H1 (cell line): Measurements from ENCODE around the gene RGS7BP. TPM values are rescaled to one million over a fixed set of nuclear protein-coding genes. Genes with fewer than 3 reads are reported as not detected.

Experiments
- CTCF ChIA-PET: fragments of 300-600 bp; sonication (Branson Sonifier 250); formaldehyde crosslinking; loops from one replicate; lab custom pipeline; 2021; ENCODE audit not compliant: partially characterized antibody; lab: Charles Lee
- POLR2A ChIA-PET: fragments of 300-600 bp; sonication (Branson Sonifier 250); formaldehyde crosslinking; loops from one replicate; lab custom pipeline; 2021; ENCODE audit warnings: inconsistent platforms; ENCODE audit not compliant: partially characterized antibody; lab: Charles Lee
- DNase-seq, 2 experiments: peaks; one replicate each; pipeline versions ENCODE4 v3.0.0 to v3.0.0-alpha.2; 2010 to 2022; ENCODE audit warnings: low spot score in 2 of 2, low read depth in 1 of 2, mixed read lengths in 1 of 2
- FAIRE-seq: peaks from 2 replicates; lab custom pipeline; 2011; peaks lifted over from hg19 to GRCh38; lab: Jason Lieb, UNC
- H2AFZ ChIP-seq: 2 replicates; pipeline ENCODE4 v1.8.1; 2012; ENCODE audit warnings: low read length, inconsistent platforms
- H2AK5ac ChIP-seq: 2 replicates; pipeline ENCODE4 v1.6.1; 2013; ENCODE audit warnings: low read depth, low read length
- H2BK120ac ChIP-seq: replicated peaks from 2 replicates; pipeline ENCODE3; 2013; ENCODE audit warnings: low read depth, low read length, inconsistent platforms
- H2BK12ac ChIP-seq: 2 replicates; pipeline ENCODE4 v1.6.1; 2013; ENCODE audit warnings: low read depth, low read length
- H2BK15ac ChIP-seq: 2 replicates; pipeline ENCODE4 v1.6.1; 2013; ENCODE audit warnings: low read length
- H2BK20ac ChIP-seq: 2 replicates; pipeline ENCODE4 v1.6.1; 2013; ENCODE audit warnings: low read length
- H2BK5ac ChIP-seq: 2 replicates; pipeline ENCODE4 v1.6.1; 2013; ENCODE audit warnings: low read depth, low read length
- H3K14ac ChIP-seq: 2 replicates; pipeline ENCODE4 v1.6.1; 2013; ENCODE audit warnings: inconsistent platforms; ENCODE audit not compliant: insufficient read length
- H3K18ac ChIP-seq: 2 replicates; pipeline ENCODE4 v1.6.1; 2013; ENCODE audit warnings: low read length; ENCODE audit errors: extremely low read depth
- H3K23ac ChIP-seq: 2 replicates; pipeline ENCODE4 v1.6.1; 2013; ENCODE audit warnings: inconsistent platforms; ENCODE audit not compliant: insufficient read length
- H3K23me2 ChIP-seq: 2 replicates; pipeline ENCODE4 v1.6.1; 2013; ENCODE audit warnings: low read depth, low read length
- H3K27ac ChIP-seq: 2 replicates; pipeline ENCODE4 v1.6.1; 2011; ENCODE audit warnings: low read depth, low read length, inconsistent platforms
- H3K27me3 ChIP-seq, 4 experiments: replicated peaks in 1 of 4; 1 replicate in 1 of 4; 2 replicates in 3 of 4; pipeline versions ENCODE4 v1.6.1 to v1.8.1; 2011 to 2013; ENCODE audit warnings: low read length in 3 of 4, mild to moderate bottlenecking in 3 of 4, inconsistent platforms in 2 of 4, mixed read lengths in 2 of 4, moderate library complexity in 1 of 4; ENCODE audit not compliant: control insufficient read depth in 3 of 4, insufficient read depth in 3 of 4; ENCODE audit errors: extremely low read depth in 1 of 4
- H3K36me3 ChIP-seq, 4 experiments: 2 replicates each; pipeline versions ENCODE4 v1.6.1 to v1.8.1; 2011 to 2013; ENCODE audit warnings: mild to moderate bottlenecking in 4 of 4, low read length in 3 of 4, moderate library complexity in 2 of 4, control low read depth in 1 of 4, inconsistent platforms in 1 of 4; ENCODE audit not compliant: insufficient read depth in 4 of 4, control insufficient read depth in 2 of 4
- H3K4ac ChIP-seq: replicated peaks from 2 replicates; pipeline ENCODE3; 2013; ENCODE audit warnings: low read length, low read depth, mixed read lengths, inconsistent platforms; ENCODE audit not compliant: insufficient read length
- H3K4me1 ChIP-seq, 4 experiments: replicated peaks in 1 of 4; 1 replicate in 1 of 4; 2 replicates in 3 of 4; pipeline versions ENCODE4 v1.6.1 to v1.8.1; 2011 to 2013; ENCODE audit warnings: low read length in 3 of 4, inconsistent platforms in 2 of 4, mixed read lengths in 1 of 4; ENCODE audit not compliant: insufficient read depth in 4 of 4, control insufficient read depth in 3 of 4
- H3K4me2 ChIP-seq, 2 experiments: 2 replicates each; pipeline versions ENCODE4 v1.6.1 to v1.8.1; 2011 to 2013; ENCODE audit warnings: low read depth in 2 of 2, low read length in 2 of 2, control low read depth in 1 of 2, inconsistent platforms in 1 of 2, mild to moderate bottlenecking in 1 of 2; ENCODE audit not compliant: insufficient read depth in 1 of 2
- H3K4me3 ChIP-seq, 4 experiments: fragments of 200-600, 300-600 bp in 1 of 4; sonication (generic), shearing (Covaris generic), sonication (Bioruptor Twin) in 1 of 4; 2 replicates each; pipeline versions ENCODE4 v1.5.1 to v1.8.1; 2011 to 2016; ENCODE audit warnings: low read length in 4 of 4, low read depth in 3 of 4, control low read depth in 2 of 4, inconsistent platforms in 2 of 4, mild to moderate bottlenecking in 2 of 4, mixed read lengths in 1 of 4, moderate library complexity in 1 of 4; ENCODE audit not compliant: insufficient read depth in 2 of 4; ENCODE audit errors: extremely low read depth in 1 of 4
- H3K56ac ChIP-seq: replicated peaks from 2 replicates; pipeline ENCODE3; 2013; ENCODE audit warnings: low read depth, mild to moderate bottlenecking, mixed read lengths, low read length, inconsistent platforms; ENCODE audit not compliant: insufficient read length
- H3K79me1 ChIP-seq: 2 replicates; pipeline ENCODE4 v1.6.1; 2013; ENCODE audit warnings: low read depth, low read length, control low read depth
- H3K79me2 ChIP-seq, 2 experiments: 2 replicates each; pipeline versions ENCODE4 v1.6.1 to v1.8.1; 2012 to 2013; ENCODE audit warnings: low read length in 2 of 2, mild to moderate bottlenecking in 2 of 2, inconsistent platforms in 1 of 2; ENCODE audit not compliant: insufficient read depth in 2 of 2, control insufficient read depth in 1 of 2
- H3K9ac ChIP-seq, 4 experiments: replicated peaks in 1 of 4; 1 replicate in 1 of 4; 2 replicates in 3 of 4; pipeline versions ENCODE4 v1.6.1 to v1.8.1; 2011 to 2013; ENCODE audit warnings: low read depth in 3 of 4, low read length in 3 of 4, control low read depth in 2 of 4, mild to moderate bottlenecking in 2 of 4, moderate library complexity in 2 of 4, inconsistent platforms in 1 of 4; ENCODE audit errors: extremely low read depth in 1 of 4
- H3K9me3 ChIP-seq, 2 experiments: 2 replicates each; pipeline versions ENCODE4 v1.6.1 to v1.8.1; 2012 to 2013; ENCODE audit warnings: mild to moderate bottlenecking in 2 of 2, moderate library complexity in 2 of 2, control low read depth in 1 of 2, inconsistent platforms in 1 of 2, low read depth in 1 of 2, low read length in 1 of 2, mixed read lengths in 1 of 2; ENCODE audit not compliant: insufficient read depth in 2 of 2
- H4K20me1 ChIP-seq, 2 experiments: replicated peaks in 1 of 2; 2 replicates each; pipeline versions ENCODE3 to v1.8.1; 2011 to 2013; ENCODE audit warnings: inconsistent platforms in 2 of 2, low read length in 2 of 2, mild to moderate bottlenecking in 1 of 2; ENCODE audit not compliant: insufficient read depth in 2 of 2, control insufficient read depth in 1 of 2
- H4K5ac ChIP-seq: 2 replicates; pipeline ENCODE4 v1.6.1; 2013; ENCODE audit warnings: low read length, low read depth, mixed read lengths, inconsistent platforms; ENCODE audit not compliant: insufficient read length
- H4K8ac ChIP-seq: 2 replicates; pipeline ENCODE4 v1.8.0; 2013; ENCODE audit warnings: mild to moderate bottlenecking, moderate library complexity, low read length, inconsistent platforms; ENCODE audit not compliant: insufficient read depth; ENCODE audit errors: extremely low read depth
- H4K91ac ChIP-seq: replicated peaks from 2 replicates; pipeline ENCODE3; 2013; ENCODE audit warnings: low read length, mixed read lengths, inconsistent platforms; ENCODE audit not compliant: insufficient read length
- EZH2 ChIP-seq: fragments of 200-600 bp; sonication (generic); IDR thresholded peaks from 2 replicates; pipeline ENCODE4 v1.7.1; 2012; ENCODE audit warnings: low read depth, mild to moderate bottlenecking, moderate library complexity, low read length, inconsistent platforms; ENCODE audit not compliant: severe bottlenecking
- FOSL1 ChIP-seq: IDR thresholded peaks from 2 replicates; pipeline ENCODE4 v1.6.1; 2011; ENCODE audit warnings: mild to moderate bottlenecking, low read depth, low read length, moderate library complexity; ENCODE audit not compliant: insufficient read depth
- POLR2A ChIP-seq, 2 experiments: IDR thresholded peaks; 1 replicate in 1 of 2; 2 replicates in 1 of 2; pipeline ENCODE4 v1.6.1; 2011; ENCODE audit warnings: low read depth in 2 of 2, low read length in 2 of 2, mild to moderate bottlenecking in 2 of 2; ENCODE audit errors: control extremely low read depth in 1 of 2
- RFX5 ChIP-seq: IDR thresholded peaks from 2 replicates; pipeline ENCODE4 v1.6.1; 2011; ENCODE audit warnings: low read depth, low read length, improper control_type of control experiment, borderline replicate concordance
- TBP ChIP-seq: IDR thresholded peaks from 2 replicates; pipeline ENCODE4 v1.6.1; 2011; ENCODE audit warnings: low read depth, low read length, improper control_type of control experiment
- ZNF274 ChIP-seq: IDR thresholded peaks from 2 replicates; pipeline ENCODE4 v1.7.0; 2012; ENCODE audit warnings: low read length, borderline replicate concordance; ENCODE audit errors: extremely low read depth
- WGBS, 2 experiments: shearing (Covaris generic) in 1 of 2; methylation state at CpG; one replicate each; pipeline versions ENCODE4 v1.1.6 to v1.1.7; 2013 to 2015; ENCODE audit warnings: low lambda C conversion rate in 2 of 2, mixed read lengths in 2 of 2, inconsistent platforms in 1 of 2, low coverage in 1 of 2, missing lambda C conversion rate in 1 of 2; ENCODE audit not compliant: insufficient replicate concordance in 2 of 2, insufficient coverage in 1 of 2, insufficient read length in 1 of 2; ENCODE audit errors: extremely low coverage in 1 of 2, missing lambda C conversion rate in 1 of 2; 5-methylcytosine and 5-hydroxymethylcytosine counted together
- polyA plus RNA-seq, 7 experiments: library from polyadenylated mRNA; depleted of rRNA in 3 of 7; stranded (reverse) in 5 of 7; unstranded in 2 of 7; fragments of >200 nt in 5 of 7; fragments of 200-250 nt in 2 of 7; gene quantifications; 1 replicate in 5 of 7; 2 replicates in 1 of 7; 4 replicates in 1 of 7; pipeline versions ENCODE4 v1.2.1 to v1.2.3, GENCODE V29; 2011 to 2013; ENCODE audit warnings: missing spikeins in 2 of 7, mixed read lengths in 2 of 7
- total RNA-seq: library from RNA; stranded (reverse); fragmentation: NEBNext Ultra II Directional; extraction: Animal tissue kit (Norgen Biotek cat#: 25700); gene quantifications from 2 replicates; pipeline ENCODE4 v1.2.1, GENCODE V29; 2021

Gene RGS7BP
- total and polyA plus RNA-seq, 2 of the 8 experiments (the other 6 are each of a cell fraction or from before 2014, with no cell fraction given) = 0.65 to 2.3 TPM

GRCh38 chr5:64513492-64513891 lies 7.7 kb downstream of the RGS7BP start:
- ChIA-PET POLR2A (no interaction called here), CTCF (interaction anchor here (1.1 to 1.2 kb wide), 2 partner anchors 82 to 99 kb away, joined by 3 to 4 read pairs; no protein-coding TSS in a partner anchor)
- no peak overlapping the region for H3K18ac ChIP-seq
- H4K20me1 ChIP-seq = no peaks in the 10 kb centered on the region
- no peaks in the 10 kb centered on the region for H3K79me1 ChIP-seq
- no peak for TF ChIP-seq FOSL1
- TF ChIP-seq EZH2 = no peak
- no peak for TF ChIP-seq RFX5
- TF ChIP-seq POLR2A (IDR thresholded peaks at IDR 0.05; ENCODE audit: control extremely low read depth in 1 of 2, low read depth in 2 of 2, low read length in 2 of 2) = no peak
- TF ChIP-seq TBP = no peak
- TF ChIP-seq ZNF274 = no peak
- H3K23me2 ChIP-seq = no peaks in the 10 kb centered on the region
- no peak overlapping the region for H2BK12ac ChIP-seq
- 87% methylated on average over 5 of the region's 5 CpGs; no CpG with 5 or more reads in 1 of the 2 experiments for WGBS, 2 experiments
- H3K4me3 ChIP-seq = no peak overlapping the region
- no peak overlapping the region for H2BK20ac ChIP-seq
- no peak overlapping the region for H4K8ac ChIP-seq
- H3K23ac ChIP-seq = no peak overlapping the region
- H3K27me3 ChIP-seq = no peaks in the 10 kb centered on the region
- H3K9me3 ChIP-seq = no peaks in the 10 kb centered on the region
- no peak for FAIRE-seq
- H2AK5ac ChIP-seq = no peak overlapping the region
- no peaks in the 10 kb centered on the region for H3K4me1 ChIP-seq
- H3K4me2 ChIP-seq = no peak overlapping the region
- H4K91ac ChIP-seq = no peak overlapping the region
- H3K9ac ChIP-seq = no peak overlapping the region
- no peak overlapping the region for H2BK15ac ChIP-seq
- no peak overlapping the region for H3K27ac ChIP-seq
- H2BK5ac ChIP-seq = no peak overlapping the region
- no peak overlapping the region for H2BK120ac ChIP-seq
- DNase-seq = no peak
- H2AFZ ChIP-seq = no peak overlapping the region
- no peaks in the 10 kb centered on the region for H3K79me2 ChIP-seq
- no peak overlapping the region for H4K5ac ChIP-seq
- H3K36me3 ChIP-seq = no peaks in the 10 kb centered on the region
- H3K56ac ChIP-seq = no peak overlapping the region
- no peak overlapping the region for H3K4ac ChIP-seq
- H3K14ac ChIP-seq = no peak overlapping the region
